Stimulated activated CD4-positive, alpha-beta T cell treated with anti-CD3 and anti-CD28 coated beads, TNF-alpha, amount 100 ng/mL, for 24 hours (primary cell): ENCODE measurements around the gene PREB.

Experiments used
- DNase-seq, 3 experiments: peaks; one replicate each; pipeline ENCODE4 v3.0.0-alpha.2; 2020; ENCODE audit warnings: low read depth in 3 of 3

Gene PREB

GRCh38 chr2:27096748-27097297, 37.6 kb downstream of the PREB start:
- DNase-seq: no peak

GRCh38 chr2:27095745-27096651, 38.4 kb downstream of the PREB start:
- peak in 1 of 3 experiments; percentile 46 for DNase-seq

GRCh38 chr2:27095427-27095744, 39.0 kb downstream of the PREB start:
- DNase-seq: no peak

GRCh38 chr2:27094353-27094984, 40.0 kb downstream of the PREB start:
- no peak for DNase-seq

GRCh38 chr2:27093430-27094352, 40.7 kb downstream of the PREB start:
- DNase-seq: no peak

GRCh38 chr2:27092696-27093429, 41.6 kb downstream of the PREB start:
- DNase-seq: no peak

GRCh38 chr2:27091746-27092695, 42.4 kb downstream of the PREB start:
- no peak for DNase-seq

GRCh38 chr2:27089111-27089954, 45.1 kb downstream of the PREB start:
- no peak for DNase-seq

GRCh38 chr2:27088634-27089033, 45.8 kb downstream of the PREB start:
- no peak for DNase-seq

GRCh38 chr2:27087823-27088410, 46.5 kb downstream of the PREB start:
- DNase-seq: no peak

GRCh38 chr2:27086724-27087593, 47.5 kb downstream of the PREB start, which contains the start of gene KHK:
Gene KHK, plus strand, starts transcription at chr2:27086772. Its CDS starts 488 bp downstream, at chr2:27087260.
- DNase-seq: peak in 1 of 3 experiments; percentile 27

- DNase-seq: peak; percentile 93 to 98 (median 97)
Observed at GRCh38 chr2:27086090-27086723, 48.2 kb downstream of the PREB start.

- DNase-seq: peak in 1 of 3 experiments; percentile 33
Observed at GRCh38 chr2:27085673-27086089, 48.8 kb downstream of the PREB start.

GRCh38 chr2:27085062-27085672, 49.3 kb downstream of the PREB start:
- DNase-seq: no peak

- DNase-seq: no peak
Observed at GRCh38 chr2:27084297-27085061, 50.0 kb downstream of the PREB start.
